ENCODE data around the gene GPD1.

Gene GPD1

GRCh38 chr12:50103767-50104321 is at the start of gene GPD1:
GPD1 (plus strand) TSS chr12:50104008; CDS start chr12:50104051, 43 bp downstream.
- DNase-seq (ENCODE audit: low read depth), result no peak

GRCh38 chr12:50055831-50056638 is 47.8 kb upstream of the GPD1 start:
- peak; percentile 28 for DNase-seq (ENCODE audit: low read depth)

GRCh38 chr12:50056639-50056976 is 47.2 kb upstream of the GPD1 start:
- no peak for DNase-seq (ENCODE audit: low read depth)

GRCh38 chr12:50057000-50057841 is 46.6 kb upstream of the GPD1 start, which contains the start of gene ASIC1:
ASIC1 (plus strand) TSS chr12:50057596; CDS start chr12:50058767, 1,171 bp downstream.
- DNase-seq (ENCODE audit: low read depth), result peak; percentile 13

GRCh38 chr12:50057896-50058670 is 45.7 kb upstream of the GPD1 start:
- DNase-seq (ENCODE audit: low read depth), result no peak

- no peak for DNase-seq (ENCODE audit: low read depth)
Measured at GRCh38 chr12:50058743-50059312, 45.0 kb upstream of the GPD1 start.

- DNase-seq (ENCODE audit: low read depth), result peak; percentile 20
Measured at GRCh38 chr12:50059440-50060119, 44.2 kb upstream of the GPD1 start.

- DNase-seq (ENCODE audit: low read depth), result no peak
Measured at GRCh38 chr12:50060120-50060468, 43.7 kb upstream of the GPD1 start.

GRCh38 chr12:50061171-50061570 is 42.6 kb upstream of the GPD1 start:
- no peak for DNase-seq (ENCODE audit: low read depth)

GRCh38 chr12:50061946-50062686 is 41.7 kb upstream of the GPD1 start:
- DNase-seq (ENCODE audit: low read depth), result no peak

GRCh38 chr12:50062728-50063460 is 40.9 kb upstream of the GPD1 start:
- DNase-seq (ENCODE audit: low read depth), result no peak

- no peak for DNase-seq (ENCODE audit: low read depth)
Measured at GRCh38 chr12:50065726-50066310, 38.0 kb upstream of the GPD1 start.

GRCh38 chr12:50066402-50066801 is 37.4 kb upstream of the GPD1 start:
- no peak for DNase-seq (ENCODE audit: low read depth)

- DNase-seq (ENCODE audit: low read depth), result no peak
Measured at GRCh38 chr12:50069069-50069468, 34.7 kb upstream of the GPD1 start.

GRCh38 chr12:50069539-50069938 is 34.3 kb upstream of the GPD1 start:
- DNase-seq (ENCODE audit: low read depth), result no peak

GRCh38 chr12:50070314-50071060 is 33.3 kb upstream of the GPD1 start:
- peak; percentile 23 for DNase-seq (ENCODE audit: low read depth)

GRCh38 chr12:50072198-50072907 is 31.5 kb upstream of the GPD1 start:
- DNase-seq (ENCODE audit: low read depth), result no peak

- no peak for DNase-seq (ENCODE audit: low read depth)
Measured at GRCh38 chr12:50073206-50073605, 30.6 kb upstream of the GPD1 start.

Data from activated T-helper 1 cell treated with Interleukin-2 at 50 U/mL for 16 hours (primary cell).